Stimulated activated CD4-positive, alpha-beta T cell treated with anti-CD3 and anti-CD28 coated beads, Interleukin-1b, Interleukin-23, amount 100 ng/mL, for 1 hour (primary cell): Measurements from ENCODE around the gene AGAP1.

Source experiments
- DNase-seq, 2 donors: peaks; one replicate each; pipeline ENCODE4 v3.0.0-alpha.2; 2020; ENCODE audit warnings: low read depth in 2 of 2

AGAP1 gene

DNA sequence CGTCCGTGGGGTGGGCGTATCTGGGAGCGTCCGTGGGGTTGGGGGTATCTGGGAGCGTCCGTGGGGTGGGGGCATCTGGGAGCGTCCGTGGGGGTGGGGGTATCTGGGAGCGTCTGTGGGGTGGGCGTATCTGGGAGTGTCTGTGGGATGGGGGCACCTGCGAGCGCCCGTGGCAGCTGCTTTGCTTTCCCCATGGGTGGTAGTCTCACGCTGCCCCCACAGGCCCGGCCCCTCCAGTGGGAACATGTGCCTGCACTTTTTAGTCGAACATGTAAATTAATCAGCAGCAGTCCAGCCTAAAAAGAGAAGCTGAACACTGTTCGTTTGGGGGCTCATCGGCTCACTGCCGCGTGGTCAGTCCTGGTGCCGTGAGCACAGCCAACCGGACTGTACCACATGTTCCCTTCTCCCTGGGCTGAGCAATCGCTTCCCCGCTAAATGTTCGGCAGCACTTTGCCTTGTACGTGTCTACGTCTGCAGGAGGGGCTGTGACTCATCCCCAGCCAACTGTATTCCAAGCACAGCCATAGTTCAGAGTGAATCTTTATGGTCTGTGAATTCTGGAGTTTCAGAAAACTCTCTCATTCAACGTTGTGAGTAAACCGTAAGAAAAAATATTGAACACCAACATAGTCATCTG is 271.5 kb downstream of the AGAP1 start:
- no peak for DNase-seq

DNA sequence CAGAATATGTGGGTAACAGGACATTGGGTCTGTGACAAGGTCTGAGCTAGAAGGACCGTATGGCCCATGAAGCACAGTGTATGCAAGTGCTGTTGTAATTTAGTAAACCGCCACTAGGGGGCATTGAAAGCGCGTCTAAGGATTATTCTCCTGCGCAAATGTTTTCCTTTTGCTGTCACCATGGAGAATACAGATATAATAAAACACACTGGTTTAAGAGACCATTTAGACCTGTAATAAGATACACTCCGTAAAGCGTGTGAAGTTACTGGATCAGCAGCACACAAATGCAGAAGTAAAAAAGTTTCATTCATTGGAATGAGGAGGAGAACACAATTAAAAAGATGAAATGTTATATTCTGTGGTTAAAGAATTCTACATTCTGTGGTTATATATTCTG is 272.4 kb downstream of the AGAP1 start:
- peak; percentile 13 to 15 for DNase-seq

DNA sequence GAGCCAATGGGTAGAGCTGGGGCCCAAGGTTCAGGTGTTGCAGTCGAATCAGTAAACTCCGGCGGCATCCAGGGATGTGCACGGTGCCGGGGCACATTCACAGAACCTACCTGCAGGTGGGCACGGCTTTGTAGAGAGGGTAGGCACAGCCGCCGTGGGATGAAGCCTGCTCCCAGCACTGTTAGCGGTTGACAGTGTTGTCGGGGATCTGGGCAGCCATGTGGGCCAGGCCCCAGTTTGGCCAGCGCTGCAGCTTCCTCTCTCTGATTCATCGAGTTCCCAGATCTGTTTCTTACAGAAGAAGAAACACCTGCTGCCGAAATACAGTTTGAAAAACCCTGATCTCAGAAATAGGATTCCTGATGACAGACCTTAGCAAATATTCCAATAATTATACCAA is 274.8 kb downstream of the AGAP1 start:
- DNase-seq, result no peak

DNA sequence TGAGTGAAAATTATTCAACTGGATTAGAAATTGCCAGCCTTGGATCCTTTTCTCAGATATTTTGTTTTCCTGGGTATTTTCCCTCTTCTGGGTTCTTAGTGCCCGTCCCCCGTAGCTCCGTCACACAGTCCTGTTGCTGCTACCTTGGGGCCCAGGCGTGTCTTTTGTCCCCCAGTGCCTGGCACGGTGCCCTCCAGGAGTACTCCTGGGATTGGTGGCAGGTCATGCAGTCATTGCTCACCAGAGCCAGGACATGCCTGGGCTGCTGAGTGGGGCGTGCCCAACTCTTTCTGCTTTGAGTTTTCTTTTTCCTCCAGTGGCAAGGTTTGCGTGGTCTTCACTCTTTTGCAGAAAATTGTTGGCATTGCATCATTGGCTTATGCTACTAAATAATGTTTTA is 275.2 kb downstream of the AGAP1 start:
- DNase-seq, result no peak

DNA sequence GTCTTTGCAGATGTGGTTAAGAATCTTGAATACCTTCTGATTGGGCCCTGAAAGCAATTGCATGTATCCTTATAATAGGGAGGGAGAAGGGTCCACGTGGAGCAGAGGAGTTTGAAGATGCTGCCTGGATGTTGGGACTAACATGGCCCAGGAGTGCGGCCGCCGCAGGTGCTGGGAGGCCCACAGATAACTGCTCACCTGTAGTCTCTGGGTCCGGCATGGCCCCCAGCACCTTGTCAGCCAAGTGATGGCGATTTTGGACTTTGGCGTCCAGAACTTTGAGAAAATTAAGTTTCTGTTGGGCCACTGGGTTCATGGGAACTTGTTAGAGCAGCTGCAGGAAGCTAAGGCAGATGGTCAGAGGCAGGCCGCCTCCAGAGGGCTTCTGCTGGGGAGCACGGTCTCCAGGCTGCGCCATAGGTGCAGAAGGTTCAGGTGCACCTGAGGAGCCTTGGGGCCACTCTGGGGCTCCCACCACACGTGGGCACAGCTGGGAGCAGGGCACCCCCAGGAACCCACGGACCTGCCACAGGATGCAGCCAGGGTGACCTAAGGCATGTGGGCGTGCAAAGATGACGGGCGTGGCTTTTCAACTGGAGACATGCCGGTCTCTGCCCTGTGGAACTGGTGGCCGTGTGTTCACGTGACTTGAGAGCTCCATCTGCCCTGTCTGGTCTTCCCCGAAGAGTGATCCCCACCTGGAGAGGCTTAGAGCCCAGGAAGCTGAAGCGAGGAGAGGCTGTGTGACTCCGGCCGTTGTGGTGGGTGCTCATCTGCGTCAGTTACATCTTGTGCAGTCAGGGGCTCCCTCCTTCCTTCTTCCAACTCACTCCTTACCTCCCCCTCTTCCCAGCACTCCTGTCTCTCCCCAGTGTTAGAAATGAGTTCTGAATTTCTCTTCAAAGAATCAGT is 277.3 kb downstream of the AGAP1 start:
- DNase-seq, result no peak

DNA sequence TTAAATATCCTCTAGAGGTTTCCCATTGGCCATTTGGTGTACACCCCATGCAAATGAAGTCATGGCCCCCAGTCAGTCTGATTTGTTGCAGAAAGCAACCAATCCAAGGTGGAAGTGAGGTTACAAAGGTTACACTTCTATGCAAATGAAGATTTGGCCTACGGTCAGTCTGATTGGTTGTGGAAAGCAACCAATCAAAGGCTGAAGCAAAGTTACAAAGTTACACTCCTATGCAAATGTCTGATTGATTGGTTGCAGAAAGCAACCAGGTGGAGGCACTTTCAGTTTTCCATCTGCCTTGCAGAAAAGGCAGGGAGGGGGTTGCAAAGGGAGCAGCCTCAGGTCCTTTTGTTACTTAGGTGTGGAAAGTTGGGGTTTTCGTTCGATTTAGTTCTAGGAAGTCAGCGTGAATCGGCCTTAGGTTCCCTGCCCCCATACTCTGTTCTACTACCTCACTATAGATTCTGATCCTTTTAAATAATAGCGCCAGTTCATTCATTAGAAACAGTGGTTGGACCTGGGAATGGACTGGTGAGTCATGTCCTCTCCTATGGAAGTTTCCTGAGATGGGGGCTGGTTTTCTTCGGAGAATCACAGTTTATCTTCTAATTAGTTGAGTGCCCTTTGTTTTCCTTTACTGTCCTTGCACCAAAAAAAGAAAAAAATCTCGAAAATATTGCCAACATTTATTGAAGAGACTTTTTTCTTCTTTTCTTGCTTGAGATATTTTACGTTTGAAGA is 279.5 kb downstream of the AGAP1 start:
- no peak for DNase-seq

DNA sequence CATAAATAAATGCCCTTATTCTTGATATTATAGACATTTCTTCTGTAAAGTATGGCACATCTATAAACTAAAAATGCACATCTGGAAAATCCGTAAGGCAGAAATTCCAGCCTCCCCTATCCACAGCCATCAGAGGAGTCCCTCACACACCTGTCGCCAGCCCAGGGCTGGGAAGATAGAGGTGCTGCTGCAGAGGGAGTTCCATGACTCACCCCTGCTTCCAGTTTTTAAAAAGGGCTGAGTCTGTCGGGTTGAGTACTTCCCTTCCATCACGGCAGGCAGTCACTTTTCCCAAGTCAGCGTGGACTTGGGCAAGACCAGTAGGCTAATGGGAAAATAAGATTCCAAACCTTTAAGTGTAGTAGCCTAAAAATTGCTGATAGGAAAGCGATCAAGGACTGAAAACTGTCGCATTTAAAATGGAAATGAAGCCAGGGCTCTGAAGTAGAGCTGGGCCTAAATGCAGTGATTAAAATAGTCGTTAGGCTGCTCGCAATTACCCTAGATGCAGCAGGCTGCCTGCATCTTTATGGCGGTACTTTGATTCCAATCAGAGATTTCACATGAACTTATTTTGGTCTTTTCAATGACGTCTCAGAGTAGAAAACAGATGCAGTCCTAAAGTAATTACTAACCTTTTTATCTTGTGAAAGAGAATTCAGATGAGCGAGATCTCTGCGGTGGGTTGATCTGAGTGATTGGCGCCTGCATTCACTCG is 280.5 kb downstream of the AGAP1 start:
- no peak for DNase-seq

DNA sequence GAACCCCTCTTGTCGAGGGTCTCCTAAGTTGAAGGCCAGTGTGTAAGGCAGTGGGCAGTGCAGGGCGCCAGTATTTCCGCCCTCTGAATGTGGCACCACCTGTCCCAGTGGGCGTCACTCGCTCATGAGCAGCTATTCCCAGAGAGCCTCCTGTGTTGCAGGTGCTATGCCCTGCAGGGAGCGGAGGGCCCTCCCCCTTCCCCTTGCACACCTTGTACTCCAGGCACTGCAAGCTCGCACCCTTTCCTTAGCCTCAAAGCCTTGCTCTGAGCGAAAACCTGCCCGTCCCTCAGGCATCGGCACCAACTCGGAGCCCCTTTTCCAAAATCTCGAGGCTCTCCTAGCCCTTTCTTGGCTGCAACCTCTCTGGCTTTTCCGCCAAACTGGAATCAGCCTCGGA is 282.7 kb downstream of the AGAP1 start:
- no peak for DNase-seq

DNA sequence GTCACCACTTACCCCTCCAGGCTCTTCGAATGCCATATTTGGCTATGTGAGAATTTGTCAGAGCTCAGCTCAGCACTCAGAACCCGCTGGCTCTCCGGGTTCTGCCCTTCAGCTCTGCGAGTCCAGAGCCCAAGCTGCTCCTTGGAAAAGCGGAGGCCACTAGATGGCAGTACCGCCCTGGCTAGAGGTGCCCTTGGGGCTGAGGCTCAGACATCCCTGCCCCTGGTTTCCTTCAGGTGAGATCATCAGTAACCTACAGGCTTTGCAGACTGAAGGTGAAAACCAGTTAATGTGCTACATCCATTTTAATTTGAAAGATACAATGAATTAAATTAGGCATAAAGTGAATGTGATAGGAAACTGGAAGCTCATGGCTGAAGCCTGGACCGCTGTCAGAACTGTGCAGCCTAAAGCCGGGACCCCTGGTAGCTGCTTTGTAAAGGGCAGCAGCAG is 285.6 kb downstream of the AGAP1 start:
- DNase-seq, result peak in 1 of 2 donors; percentile 15

DNA sequence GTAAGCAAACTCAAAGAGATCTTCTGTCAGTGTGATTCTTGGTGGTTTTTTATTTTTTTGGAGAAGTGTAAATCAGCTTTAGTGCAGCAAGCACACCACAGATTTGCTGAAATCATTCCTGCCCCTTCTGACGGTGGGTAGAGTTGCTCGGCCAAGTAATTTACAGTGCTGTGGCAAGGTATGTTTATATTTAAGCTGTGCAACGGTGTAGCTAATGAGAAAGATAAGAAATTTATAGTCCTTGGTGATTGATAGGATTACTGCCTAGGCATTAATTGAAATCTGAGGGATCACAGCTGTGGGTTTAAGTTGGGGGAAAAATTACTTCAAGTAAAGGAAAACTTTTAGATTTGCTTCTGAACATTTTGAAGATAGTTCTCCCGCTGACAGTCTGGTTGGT is 286.6 kb downstream of the AGAP1 start:
- DNase-seq, result no peak

DNA sequence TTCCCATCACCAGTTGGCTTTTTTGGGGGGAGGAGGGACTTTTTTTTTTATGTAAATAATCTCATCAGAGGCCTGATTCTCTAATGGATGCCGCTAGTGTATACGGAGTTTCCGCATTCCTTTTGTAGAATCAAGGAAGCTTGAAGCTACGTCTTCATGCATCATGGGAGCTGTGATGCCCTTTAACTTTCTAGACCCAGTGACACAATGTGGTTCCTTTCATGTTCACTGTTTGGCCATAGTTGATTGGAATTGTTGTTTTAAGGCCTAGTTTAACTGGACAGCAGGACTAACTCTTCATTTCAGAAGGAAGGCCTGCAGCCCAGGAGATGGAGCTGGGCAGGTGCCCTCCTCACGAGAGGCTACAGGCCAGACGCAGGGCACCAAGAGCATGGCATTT is 287.9 kb downstream of the AGAP1 start:
- DNase-seq, result no peak

DNA sequence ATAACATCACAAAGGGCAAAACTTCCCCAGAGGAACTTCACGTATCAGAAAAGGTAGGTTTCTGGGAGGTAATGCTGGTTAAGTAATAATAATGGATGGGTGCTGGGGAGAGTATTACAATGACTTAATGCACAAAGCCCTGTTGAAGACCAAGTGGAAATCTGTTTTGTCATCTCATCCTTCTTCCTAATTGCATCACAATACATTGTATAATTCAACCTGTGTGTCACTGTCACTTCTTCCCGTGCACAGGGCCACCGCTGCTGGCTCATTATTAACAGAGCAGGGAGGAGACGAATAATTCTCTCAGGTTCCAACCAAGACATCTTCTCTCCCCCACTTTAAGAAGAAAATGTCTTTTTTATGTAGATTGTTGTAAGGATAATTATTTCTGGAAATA is 290.9 kb downstream of the AGAP1 start:
- DNase-seq, result no peak

DNA sequence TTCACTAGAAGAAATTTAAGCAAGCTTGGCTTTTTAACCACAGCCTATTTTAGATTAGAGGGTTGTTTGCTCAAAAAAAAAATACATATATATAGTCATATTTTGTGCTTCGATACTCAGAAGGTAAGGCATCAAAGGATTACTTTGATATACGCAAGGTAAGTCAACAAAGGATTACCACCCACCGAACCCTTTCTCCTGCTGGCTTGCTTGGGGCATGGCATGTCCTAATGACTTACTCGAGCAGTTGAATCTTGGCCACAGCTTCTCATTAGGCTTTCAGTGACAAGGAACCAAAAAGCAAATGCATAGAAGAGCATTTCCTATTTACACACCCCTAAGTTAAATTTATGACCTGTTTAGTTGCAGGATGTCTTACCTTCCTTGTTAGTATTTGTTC is 295.7 kb downstream of the AGAP1 start:
- no peak for DNase-seq

DNA sequence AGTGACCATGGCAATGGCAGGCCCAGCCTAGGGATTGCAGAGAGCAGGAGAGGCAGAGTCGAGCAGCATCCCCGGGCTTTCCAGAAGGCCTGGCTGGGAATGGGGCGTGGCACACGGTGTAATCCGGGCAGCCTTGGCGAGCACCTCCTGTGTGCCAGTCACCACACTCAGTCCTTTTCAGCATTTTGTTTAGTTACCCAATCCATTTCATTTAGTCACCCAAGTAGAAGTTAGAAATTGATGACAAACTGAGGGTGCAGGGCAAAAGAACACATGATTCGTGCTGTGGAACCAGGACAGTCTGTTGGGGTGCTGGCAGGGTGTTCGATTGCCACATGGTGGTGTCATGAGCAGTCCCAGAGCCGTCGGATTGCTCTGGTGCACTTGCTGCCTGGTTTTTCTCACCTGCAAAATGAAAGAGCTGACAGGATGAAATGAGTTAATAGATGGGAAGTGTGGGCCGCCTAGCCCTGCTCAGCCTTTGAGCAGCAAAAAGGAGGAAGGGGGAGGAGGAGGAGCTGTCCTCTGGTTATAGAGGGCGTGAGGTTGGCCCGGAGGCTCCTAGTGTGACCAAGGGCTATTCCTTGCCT is 299.4 kb downstream of the AGAP1 start:
- DNase-seq, result no peak

DNA sequence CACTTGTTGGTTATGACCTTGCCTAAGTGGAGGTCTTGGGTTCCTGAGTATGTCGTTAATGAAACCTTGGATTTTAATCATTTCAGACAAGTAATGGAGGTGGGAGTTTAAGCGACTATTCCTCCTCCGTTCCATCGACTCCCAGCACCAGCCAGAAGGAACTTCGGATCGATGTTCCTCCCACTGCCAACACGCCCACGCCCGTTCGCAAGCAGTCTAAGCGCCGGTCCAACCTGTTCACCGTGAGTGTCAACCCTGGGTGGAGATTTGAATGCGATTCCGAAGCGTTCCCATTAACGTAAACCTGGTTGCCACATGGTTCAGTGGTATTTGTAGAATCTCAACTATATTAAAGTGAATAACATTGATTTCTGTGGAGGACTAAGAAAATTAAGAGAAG is 305.4 kb downstream of the AGAP1 start:
- no peak for DNase-seq

DNA sequence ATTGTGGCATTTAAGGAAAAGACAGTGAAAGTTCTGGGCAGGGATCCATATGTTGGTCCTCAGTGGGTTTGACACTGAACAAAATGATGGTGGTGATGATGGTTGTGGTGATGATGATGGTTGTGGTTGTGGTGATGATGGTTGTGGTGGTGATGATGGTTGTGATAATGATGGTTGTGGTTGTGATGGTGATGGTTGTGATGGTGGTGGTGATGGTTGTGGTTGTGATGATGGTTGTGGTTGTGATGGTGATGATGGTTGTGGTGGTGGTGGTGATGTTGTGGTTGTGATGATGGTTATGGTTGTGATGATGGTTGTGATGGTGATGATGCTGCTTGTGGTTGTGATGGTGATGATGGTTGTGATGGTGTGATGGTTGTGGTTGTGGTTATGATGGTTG is 308.7 kb downstream of the AGAP1 start:
- DNase-seq, result no peak

DNA sequence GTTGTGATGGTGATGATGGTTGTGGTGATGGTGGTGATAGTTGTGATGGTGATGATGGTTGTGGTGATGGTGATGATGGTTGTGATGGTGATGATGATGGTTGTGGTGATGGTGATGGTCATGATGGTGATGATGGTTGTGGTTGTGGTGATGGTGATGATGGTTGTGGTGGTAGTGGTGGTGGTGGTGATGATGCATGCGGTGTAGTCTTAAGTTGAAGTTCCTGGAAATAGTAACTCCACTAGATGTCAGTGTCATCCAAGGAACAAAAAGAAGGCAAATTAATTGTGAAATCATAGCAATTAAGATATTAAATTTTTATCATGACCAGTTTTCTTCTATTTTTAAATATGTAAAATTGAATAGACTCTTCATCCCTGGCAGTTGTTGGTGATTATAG is 309.2 kb downstream of the AGAP1 start:
- no peak for DNase-seq

DNA sequence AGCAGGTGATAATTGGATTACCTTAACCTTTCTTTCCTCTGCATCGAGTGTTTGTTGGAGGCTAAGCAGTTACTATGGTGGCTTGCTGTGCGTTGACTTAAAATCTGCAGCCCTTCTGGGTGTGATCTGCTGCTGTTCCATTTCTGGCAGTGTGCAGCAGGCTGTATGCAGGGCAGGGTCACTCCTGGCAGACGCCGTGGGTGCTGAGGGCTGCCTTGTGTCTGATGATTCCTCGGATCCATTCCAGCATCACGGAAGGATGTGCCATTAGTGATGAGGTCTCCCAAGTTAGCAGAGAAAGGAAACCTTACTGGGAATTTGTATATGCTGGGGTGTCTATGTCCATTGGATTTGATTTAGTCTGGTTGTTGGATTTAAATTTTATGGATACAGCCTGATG is 310.8 kb downstream of the AGAP1 start:
- no peak for DNase-seq

DNA sequence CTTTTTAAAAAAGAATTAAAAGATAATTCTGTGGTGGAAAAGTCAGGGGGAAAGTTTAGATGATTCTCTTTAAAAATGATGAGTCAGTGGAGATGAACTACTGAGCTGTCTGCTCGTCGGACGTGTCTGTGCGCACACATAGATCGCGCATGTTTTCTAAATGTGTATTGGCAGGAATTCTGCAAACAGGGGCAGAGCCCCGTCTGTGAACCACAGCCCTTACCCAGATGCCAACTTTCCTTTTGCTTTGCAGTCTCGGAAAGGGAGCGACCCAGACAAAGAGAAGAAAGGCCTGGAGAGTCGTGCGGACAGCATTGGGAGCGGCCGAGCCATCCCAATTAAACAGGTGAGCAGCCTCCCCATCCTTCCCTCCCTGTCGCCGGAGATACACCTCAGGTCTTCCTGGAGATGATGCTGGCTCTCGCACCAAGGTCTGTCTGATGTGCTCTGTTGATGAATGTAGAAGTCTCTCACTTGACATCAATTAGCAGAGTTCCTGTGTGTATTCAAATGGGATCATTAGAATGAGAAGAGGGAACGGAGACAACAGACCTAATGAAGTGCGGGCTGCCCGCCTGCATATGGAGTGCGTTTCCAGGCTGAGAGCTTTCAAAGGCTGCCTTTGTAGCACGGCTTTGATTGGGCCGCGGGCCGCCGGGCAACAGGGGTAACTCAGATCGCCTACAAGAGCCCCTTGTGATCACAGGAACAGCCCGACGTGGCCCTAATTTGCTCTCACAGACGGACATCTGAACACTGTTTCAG is 313.3 kb downstream of the AGAP1 start:
- DNase-seq, result no peak

DNA sequence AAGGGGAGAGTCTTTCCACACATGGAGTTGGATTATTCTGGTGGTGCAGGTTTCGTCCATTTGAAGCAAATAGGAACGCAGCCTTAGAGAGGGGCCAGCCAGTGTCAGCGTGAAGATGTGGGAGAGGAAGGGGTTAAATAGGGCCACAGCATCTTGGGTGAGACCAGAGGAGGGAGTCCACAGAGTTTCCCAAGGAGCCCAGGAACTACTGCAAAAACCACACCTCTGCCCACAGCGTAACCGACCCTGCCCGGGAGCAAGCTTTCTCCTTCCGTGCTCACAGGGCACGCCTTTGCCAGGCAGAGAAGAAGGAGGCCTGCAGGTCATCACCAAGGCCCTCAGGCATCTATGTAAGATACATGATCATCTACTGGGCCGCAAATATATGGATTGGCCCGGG is 314.5 kb downstream of the AGAP1 start:
- DNase-seq, result no peak

DNA sequence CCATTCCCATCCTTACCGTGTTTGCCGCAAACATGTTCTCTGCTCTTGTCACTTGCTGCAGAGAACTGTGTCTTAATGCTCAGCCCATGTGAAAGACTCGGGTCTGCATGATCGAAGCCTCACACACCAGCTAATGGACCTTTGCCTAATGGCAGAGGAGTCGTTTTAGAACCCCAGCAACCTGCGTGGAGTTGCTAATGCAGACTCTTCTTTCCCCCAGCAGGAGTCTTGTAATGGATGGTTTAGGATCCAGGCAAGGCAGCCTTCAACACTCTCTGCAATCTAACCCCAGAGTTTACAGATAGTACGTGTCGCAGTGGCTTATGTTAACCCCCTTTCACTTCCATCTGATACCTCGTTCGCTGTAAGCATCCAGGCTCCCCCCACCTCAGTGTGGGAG is 316.4 kb downstream of the AGAP1 start:
- DNase-seq, result no peak
